GM12878 (cell line): ENCODE measurements around the gene CCDC88C. TPM values are rescaled to one million over a fixed set of nuclear protein-coding genes. Genes with fewer than 3 reads are reported as not detected.

Experiments
- DPF2 ChIP-seq: fragments of 450-650 bp; IDR thresholded peaks from 2 replicates; pipeline ENCODE4 v1.6.1; 2017; ENCODE audit warnings: mild to moderate bottlenecking
- EP300 ChIP-seq, 2 experiments: fragments of 150-350 bp in 1 of 2; IDR thresholded peaks; 2 replicates each; pipeline ENCODE4 v1.6.1; 2011 to 2012; ENCODE audit warnings: low read depth in 2 of 2, low read length in 2 of 2, borderline replicate concordance in 1 of 2, improper control_type of control experiment in 1 of 2, inconsistent platforms in 1 of 2; ENCODE audit not compliant: control insufficient read depth in 1 of 2
- RFX5 ChIP-seq: IDR thresholded peaks from 2 replicates; pipeline ENCODE4 v1.6.1; 2011; ENCODE audit warnings: low read depth, low read length, improper control_type of control experiment
- SPI1 ChIP-seq: IDR thresholded peaks from 2 replicates; pipeline ENCODE4 v1.6.1; 2011; ENCODE audit warnings: low read depth, mild to moderate bottlenecking, low read length, moderate library complexity, borderline replicate concordance; ENCODE audit not compliant: insufficient read depth
- TCF12 ChIP-seq: IDR thresholded peaks from 2 replicates; pipeline ENCODE4 v1.6.1; 2011; ENCODE audit warnings: low read depth, mild to moderate bottlenecking, low read length
- YBX1 ChIP-seq: fragments of 450-650 bp; IDR thresholded peaks from 2 replicates; pipeline ENCODE4 v1.6.1; 2016; ENCODE audit warnings: antibody characterized with exemption
- ZNF217 ChIP-seq: fragments of 450-650 bp; IDR thresholded peaks from 2 replicates; pipeline ENCODE4 v1.6.1; 2017; ENCODE audit warnings: antibody characterized with exemption, mild to moderate bottlenecking
- polyA plus RNA-seq, 11 experiments: library from polyadenylated mRNA; depleted of rRNA in 4 of 11; unstranded in 6 of 11; stranded (reverse) in 5 of 11; fragments of >200 nt; fragmentation: Nextera tagmentation in 4 of 11; fragmentation: Illumina TruSeq in 1 of 11; extraction: Ambion mirVana in 4 of 11; extraction: Trizol in 1 of 11; gene quantifications; 1 replicate in 1 of 11; 2 replicates in 10 of 11; pipeline versions ENCODE4 v1.2.1 to v1.2.3, GENCODE V29; 2011 to 2016; ENCODE audit warnings: inconsistent platforms in 2 of 11, missing spikeins in 2 of 11, low read depth in 1 of 11
- total RNA-seq, 4 experiments: library from RNA; depleted of rRNA in 3 of 4; stranded (reverse); fragments of >200 nt in 3 of 4; fragmentation: Illumina TruSeq in 1 of 4; extraction: Trizol in 1 of 4; gene quantifications; 2 replicates each; pipeline versions ENCODE4 v1.2.1 to v1.2.3, GENCODE V29; 2013 to 2021
- TF ChIP-seq, protein P1 (sequence below): fragments of 450-650 bp; IDR thresholded peaks from 2 replicates; pipeline ENCODE4 v1.6.1; 2016; ENCODE audit warnings: mild to moderate bottlenecking
- TF ChIP-seq, protein P2 (sequence below): IDR thresholded peaks from 2 replicates; pipeline ENCODE4 v1.6.1; 2011; ENCODE audit warnings: low read depth, mild to moderate bottlenecking, low read length, moderate library complexity, borderline replicate concordance; ENCODE audit errors: extremely low read depth
- TF ChIP-seq, protein P3 (sequence below): IDR thresholded peaks from 2 replicates; pipeline ENCODE4 v1.6.1; 2011; ENCODE audit warnings: low read depth, low read length, improper control_type of control experiment, borderline replicate concordance
- TF ChIP-seq, protein P4 (sequence below): fragments of 150-350 bp; IDR thresholded peaks from 2 replicates; pipeline ENCODE4 v1.6.1; 2016; ENCODE audit warnings: low read depth, low read length
- TF ChIP-seq, protein P5 (sequence below): fragments of 450-650 bp; formaldehyde crosslinking; IDR thresholded peaks from 2 replicates; pipeline ENCODE4 v1.5.0; 2022; ENCODE audit warnings: mild to moderate bottlenecking, missing genetic modification characterization
- TF ChIP-seq, protein P6 (sequence below): fragments of 450-650 bp; conservative IDR thresholded peaks from 2 replicates; pipeline ENCODE4 v1.6.1; 2017; ENCODE audit warnings: mild to moderate bottlenecking, moderate library complexity

Gene CCDC88C
- total and polyA plus RNA-seq, 10 of the 15 experiments (the other 5 are each of a cell fraction or from before 2014, with no cell fraction given) = 4.0 to 79.6 (median 36.6) TPM

DNA sequence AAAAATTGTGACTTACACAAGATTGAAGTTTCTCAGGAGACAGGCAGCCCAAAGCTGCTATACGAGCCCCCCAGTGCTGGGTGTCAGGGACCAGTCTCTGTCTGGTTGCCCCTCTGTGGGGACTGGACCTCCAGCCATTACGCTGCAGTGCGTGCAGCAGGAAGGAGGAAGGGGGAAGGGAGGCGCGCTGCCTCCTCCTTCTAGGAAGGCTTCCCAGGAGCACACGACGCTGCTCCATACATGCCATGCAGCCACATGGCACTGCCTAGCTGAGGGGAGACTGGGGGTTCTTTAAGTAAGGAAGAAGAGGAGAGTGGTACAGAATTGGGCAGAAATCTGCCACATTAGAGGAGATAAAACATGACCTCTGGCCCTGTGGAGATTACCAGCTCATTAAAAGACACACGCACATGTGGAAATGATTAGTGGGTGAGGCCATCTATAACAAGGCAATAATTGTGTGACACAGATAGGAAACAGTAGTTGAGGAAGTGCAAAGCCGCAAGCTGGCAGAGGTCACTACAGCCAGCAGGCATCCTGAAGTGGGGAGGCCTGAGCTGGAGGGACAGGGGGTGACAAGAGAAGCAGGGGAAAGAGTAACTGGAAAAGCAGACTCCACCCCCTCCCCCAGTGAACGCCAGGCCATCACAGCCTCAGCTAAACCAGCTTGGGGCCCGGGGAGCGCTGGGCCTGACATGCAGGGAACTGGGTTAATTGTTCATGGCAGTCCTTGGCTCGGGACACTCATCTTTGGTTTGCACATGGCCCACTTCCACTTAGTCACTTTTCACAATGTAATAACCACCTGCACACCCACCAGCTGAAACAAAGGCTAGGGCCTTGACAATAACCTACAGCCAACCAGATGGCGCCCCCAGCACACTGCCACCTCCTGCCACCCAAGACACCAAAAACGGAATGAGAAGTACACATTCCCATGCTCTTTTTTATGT, 39.6 kb downstream of the CCDC88C start (continued):
- TF ChIP-seq EP300 (IDR thresholded peaks at IDR 0.05; ENCODE audit: borderline replicate concordance in 1 of 2, control insufficient read depth in 1 of 2, low read depth in 2 of 2, low read length in 2 of 2) (no peak), RFX5 (no peak), DPF2 (peak; percentile 78), ZNF217 (no peak), YBX1 (no peak), SPI1 (peak; percentile 48), TCF12 (no peak)
- TF ChIP-seq, protein P1, sequence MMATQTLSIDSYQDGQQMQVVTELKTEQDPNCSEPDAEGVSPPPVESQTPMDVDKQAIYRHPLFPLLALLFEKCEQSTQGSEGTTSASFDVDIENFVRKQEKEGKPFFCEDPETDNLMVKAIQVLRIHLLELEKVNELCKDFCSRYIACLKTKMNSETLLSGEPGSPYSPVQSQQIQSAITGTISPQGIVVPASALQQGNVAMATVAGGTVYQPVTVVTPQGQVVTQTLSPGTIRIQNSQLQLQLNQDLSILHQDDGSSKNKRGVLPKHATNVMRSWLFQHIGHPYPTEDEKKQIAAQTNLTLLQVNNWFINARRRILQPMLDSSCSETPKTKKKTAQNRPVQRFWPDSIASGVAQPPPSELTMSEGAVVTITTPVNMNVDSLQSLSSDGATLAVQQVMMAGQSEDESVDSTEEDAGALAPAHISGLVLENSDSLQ = no peak
- TF ChIP-seq, protein P2, sequence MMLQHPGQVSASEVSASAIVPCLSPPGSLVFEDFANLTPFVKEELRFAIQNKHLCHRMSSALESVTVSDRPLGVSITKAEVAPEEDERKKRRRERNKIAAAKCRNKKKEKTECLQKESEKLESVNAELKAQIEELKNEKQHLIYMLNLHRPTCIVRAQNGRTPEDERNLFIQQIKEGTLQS = no peak
- TF ChIP-seq, protein P3, sequence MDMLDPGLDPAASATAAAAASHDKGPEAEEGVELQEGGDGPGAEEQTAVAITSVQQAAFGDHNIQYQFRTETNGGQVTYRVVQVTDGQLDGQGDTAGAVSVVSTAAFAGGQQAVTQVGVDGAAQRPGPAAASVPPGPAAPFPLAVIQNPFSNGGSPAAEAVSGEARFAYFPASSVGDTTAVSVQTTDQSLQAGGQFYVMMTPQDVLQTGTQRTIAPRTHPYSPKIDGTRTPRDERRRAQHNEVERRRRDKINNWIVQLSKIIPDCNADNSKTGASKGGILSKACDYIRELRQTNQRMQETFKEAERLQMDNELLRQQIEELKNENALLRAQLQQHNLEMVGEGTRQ = no peak
- TF ChIP-seq, protein P4, sequence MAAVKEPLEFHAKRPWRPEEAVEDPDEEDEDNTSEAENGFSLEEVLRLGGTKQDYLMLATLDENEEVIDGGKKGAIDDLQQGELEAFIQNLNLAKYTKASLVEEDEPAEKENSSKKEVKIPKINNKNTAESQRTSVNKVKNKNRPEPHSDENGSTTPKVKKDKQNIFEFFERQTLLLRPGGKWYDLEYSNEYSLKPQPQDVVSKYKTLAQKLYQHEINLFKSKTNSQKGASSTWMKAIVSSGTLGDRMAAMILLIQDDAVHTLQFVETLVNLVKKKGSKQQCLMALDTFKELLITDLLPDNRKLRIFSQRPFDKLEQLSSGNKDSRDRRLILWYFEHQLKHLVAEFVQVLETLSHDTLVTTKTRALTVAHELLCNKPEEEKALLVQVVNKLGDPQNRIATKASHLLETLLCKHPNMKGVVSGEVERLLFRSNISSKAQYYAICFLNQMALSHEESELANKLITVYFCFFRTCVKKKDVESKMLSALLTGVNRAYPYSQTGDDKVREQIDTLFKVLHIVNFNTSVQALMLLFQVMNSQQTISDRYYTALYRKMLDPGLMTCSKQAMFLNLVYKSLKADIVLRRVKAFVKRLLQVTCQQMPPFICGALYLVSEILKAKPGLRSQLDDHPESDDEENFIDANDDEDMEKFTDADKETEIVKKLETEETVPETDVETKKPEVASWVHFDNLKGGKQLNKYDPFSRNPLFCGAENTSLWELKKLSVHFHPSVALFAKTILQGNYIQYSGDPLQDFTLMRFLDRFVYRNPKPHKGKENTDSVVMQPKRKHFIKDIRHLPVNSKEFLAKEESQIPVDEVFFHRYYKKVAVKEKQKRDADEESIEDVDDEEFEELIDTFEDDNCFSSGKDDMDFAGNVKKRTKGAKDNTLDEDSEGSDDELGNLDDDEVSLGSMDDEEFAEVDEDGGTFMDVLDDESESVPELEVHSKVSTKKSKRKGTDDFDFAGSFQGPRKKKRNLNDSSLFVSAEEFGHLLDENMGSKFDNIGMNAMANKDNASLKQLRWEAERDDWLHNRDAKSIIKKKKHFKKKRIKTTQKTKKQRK = no peak
- TF ChIP-seq, protein P5, sequence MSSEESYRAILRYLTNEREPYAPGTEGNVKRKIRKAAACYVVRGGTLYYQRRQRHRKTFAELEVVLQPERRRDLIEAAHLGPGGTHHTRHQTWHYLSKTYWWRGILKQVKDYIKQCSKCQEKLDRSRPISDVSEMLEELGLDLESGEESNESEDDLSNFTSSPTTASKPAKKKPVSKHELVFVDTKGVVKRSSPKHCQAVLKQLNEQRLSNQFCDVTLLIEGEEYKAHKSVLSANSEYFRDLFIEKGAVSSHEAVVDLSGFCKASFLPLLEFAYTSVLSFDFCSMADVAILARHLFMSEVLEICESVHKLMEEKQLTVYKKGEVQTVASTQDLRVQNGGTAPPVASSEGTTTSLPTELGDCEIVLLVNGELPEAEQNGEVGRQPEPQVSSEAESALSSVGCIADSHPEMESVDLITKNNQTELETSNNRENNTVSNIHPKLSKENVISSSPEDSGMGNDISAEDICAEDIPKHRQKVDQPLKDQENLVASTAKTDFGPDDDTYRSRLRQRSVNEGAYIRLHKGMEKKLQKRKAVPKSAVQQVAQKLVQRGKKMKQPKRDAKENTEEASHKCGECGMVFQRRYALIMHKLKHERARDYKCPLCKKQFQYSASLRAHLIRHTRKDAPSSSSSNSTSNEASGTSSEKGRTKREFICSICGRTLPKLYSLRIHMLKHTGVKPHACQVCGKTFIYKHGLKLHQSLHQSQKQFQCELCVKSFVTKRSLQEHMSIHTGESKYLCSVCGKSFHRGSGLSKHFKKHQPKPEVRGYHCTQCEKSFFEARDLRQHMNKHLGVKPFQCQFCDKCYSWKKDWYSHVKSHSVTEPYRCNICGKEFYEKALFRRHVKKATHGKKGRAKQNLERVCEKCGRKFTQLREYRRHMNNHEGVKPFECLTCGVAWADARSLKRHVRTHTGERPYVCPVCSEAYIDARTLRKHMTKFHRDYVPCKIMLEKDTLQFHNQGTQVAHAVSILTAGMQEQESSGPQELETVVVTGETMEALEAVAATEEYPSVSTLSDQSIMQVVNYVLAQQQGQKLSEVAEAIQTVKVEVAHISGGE (CRISPR knock-in tag) = no peak
- TF ChIP-seq, protein P6, sequence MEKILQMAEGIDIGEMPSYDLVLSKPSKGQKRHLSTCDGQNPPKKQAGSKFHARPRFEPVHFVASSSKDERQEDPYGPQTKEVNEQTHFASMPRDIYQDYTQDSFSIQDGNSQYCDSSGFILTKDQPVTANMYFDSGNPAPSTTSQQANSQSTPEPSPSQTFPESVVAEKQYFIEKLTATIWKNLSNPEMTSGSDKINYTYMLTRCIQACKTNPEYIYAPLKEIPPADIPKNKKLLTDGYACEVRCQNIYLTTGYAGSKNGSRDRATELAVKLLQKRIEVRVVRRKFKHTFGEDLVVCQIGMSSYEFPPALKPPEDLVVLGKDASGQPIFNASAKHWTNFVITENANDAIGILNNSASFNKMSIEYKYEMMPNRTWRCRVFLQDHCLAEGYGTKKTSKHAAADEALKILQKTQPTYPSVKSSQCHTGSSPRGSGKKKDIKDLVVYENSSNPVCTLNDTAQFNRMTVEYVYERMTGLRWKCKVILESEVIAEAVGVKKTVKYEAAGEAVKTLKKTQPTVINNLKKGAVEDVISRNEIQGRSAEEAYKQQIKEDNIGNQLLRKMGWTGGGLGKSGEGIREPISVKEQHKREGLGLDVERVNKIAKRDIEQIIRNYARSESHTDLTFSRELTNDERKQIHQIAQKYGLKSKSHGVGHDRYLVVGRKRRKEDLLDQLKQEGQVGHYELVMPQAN = no peak
